Keratinocyte (primary cell): Measurements from ENCODE around the gene IGFALS.

Experiments used
- CTCF ChIP-seq, 3 experiments: IDR thresholded peaks in 1 of 3; conservative IDR thresholded peaks in 1 of 3; optimal IDR thresholded peaks in 1 of 3; 2 replicates in 2 of 3; 3 replicates in 1 of 3; pipeline versions ENCODE3 to v1.5.1; 2011; ENCODE audit warnings: low read length in 3 of 3, mild to moderate bottlenecking in 3 of 3, moderate library complexity in 2 of 3, control low read depth in 1 of 3, inconsistent platforms in 1 of 3; ENCODE audit not compliant: insufficient read depth in 2 of 3; ENCODE audit errors: extremely low read depth in 1 of 3
- EZH2 ChIP-seq: IDR thresholded peaks from one replicate; pipeline ENCODE4 v1.6.1; 2012; ENCODE audit warnings: inconsistent platforms, mild to moderate bottlenecking, low read length, moderate library complexity

GRCh38 chr16:1747934-1748333, 45.6 kb downstream of the IGFALS start:
- TF ChIP-seq CTCF (optimal IDR thresholded peaks at IDR 0.05 in 1 of 3, IDR thresholded peaks at IDR 0.05 in 1 of 3, conservative IDR thresholded peaks at IDR 0.05 in 1 of 3; ENCODE audit: extremely low read depth in 1 of 3, insufficient read depth in 2 of 3, low read length in 3 of 3), result no peak
- no peak for TF ChIP-seq EZH2
